GM19328 (cell line): ENCODE measurements around the gene ARHGAP18.
A peak's percentile ranks its signal among the peaks of the same experiment; 100 is the strongest.

Experiments
- ATAC-seq: cut with Tn5 transposase; IDR thresholded peaks from one replicate; pipeline ENCODE4 v1.9.1; 2021; ENCODE audit warnings: mild to moderate bottlenecking, moderate library complexity; ENCODE audit not compliant: unreplicated experiment

Gene ARHGAP18

GRCh38 chr6:129671442-129672340 lies 38.3 kb downstream of the ARHGAP18 start:
- peak; percentile 86 for ATAC-seq

- ATAC-seq = no peak
Measured at GRCh38 chr6:129670634-129671033, 39.3 kb downstream of the ARHGAP18 start.

- ATAC-seq = no peak
Measured at GRCh38 chr6:129667621-129668020, 42.4 kb downstream of the ARHGAP18 start.

DNA sequence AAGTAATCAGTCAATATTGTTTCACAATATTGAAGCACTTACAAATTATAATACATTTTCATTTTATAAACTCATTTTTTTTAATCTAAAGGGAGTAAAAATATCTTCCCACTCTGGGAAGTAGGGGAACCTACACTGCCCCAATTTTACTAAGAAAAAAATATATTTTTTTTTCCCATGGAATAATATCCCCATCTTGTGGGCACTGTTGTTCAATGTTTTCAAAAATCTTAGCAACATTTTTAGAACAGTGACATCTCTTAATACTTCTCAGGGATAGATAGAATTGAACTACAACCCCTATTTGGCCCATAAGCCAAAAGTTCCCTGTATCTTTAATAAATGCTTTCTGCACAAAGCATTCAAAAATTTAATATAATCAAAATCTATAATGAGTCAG lies 42.9 kb downstream of the ARHGAP18 start:
- no peak for ATAC-seq

- no peak for ATAC-seq
Measured at GRCh38 chr6:129665555-129665954, 44.4 kb downstream of the ARHGAP18 start.

- no peak for ATAC-seq
Measured at GRCh38 chr6:129663531-129663930, 46.4 kb downstream of the ARHGAP18 start.

DNA sequence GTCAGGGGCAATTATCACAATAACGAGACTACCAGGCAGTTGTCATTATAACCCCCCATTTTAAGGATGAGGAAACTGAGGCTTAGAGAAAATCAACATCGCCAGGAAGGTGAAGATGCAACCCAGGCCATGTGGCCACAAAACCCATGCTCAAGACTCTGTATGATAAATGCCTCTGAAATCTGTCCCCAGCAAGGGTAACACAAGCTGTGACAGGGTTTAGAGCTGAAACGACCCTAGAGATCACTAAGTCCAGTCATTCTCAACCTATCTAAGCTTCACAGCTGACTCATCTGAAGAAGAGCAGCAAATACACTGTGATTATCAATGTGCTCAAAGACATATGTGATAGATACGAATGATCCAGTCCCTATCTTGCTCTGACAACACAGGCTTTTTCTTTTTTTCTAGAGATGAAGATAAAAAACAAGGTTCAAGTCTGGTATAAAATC lies 47.0 kb downstream of the ARHGAP18 start:
- ATAC-seq = no peak

GRCh38 chr6:129662406-129662766 lies 47.6 kb downstream of the ARHGAP18 start:
- peak; percentile 35 for ATAC-seq

GRCh38 chr6:129661536-129662405 lies 48.2 kb downstream of the ARHGAP18 start:
- peak; percentile 19 for ATAC-seq

DNA sequence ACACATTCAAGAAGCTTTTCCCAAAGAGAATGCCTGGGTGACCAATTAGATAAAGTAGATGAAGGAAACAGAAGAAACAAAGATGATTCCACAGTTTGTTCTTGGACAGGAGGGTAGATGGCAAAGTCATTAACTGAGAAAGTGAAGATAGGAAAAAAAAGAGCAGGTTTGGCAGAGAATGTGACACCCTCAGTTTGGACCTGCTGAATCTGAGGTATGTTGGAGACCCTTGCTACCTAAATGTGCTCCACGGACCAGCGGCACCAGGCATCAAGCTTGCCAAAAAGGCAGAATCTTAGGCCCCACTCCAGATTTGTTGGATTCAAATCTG lies 49.7 kb downstream of the ARHGAP18 start:
- no peak for ATAC-seq

DNA sequence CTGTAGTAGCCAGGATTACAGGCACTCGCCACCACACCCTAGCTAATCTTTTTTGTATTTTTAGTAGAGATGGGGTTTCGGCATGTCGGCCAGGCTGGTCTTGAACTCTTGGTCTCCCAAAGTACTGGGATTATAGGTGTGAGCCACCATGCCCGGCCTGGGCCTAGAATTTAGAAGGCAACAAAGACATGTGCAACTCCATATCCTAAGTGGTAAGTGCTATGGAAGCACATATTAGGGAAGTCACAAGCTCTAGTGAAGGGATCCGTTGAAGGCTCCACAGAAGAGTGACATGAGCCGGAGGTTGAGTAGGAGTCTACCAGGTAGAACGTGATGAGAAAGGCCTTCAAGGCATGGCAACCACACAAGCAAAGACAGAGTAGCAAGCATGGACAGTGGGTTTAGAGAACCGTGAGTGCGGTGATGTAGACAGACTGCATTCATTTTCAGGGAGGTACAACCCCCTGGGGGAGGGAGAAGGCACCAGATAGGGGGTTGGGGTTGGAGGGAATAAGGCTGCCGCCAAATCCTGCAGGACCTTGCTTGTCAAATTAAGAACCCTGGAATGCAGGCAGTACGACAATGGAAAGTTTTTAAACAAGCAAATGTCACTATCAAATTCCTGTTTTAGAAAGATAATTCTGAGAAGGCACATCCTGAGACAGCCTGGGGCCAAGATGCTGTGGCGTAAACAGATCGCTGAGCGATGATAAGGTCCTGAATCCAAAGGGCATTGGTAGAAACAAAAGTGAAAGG lies 50.2 kb downstream of the ARHGAP18 start:
- no peak for ATAC-seq

GRCh38 chr6:129659167-129659566 lies 50.8 kb downstream of the ARHGAP18 start:
- no peak for ATAC-seq

GRCh38 chr6:129657483-129657882 lies 52.5 kb downstream of the ARHGAP18 start:
- no peak for ATAC-seq

DNA sequence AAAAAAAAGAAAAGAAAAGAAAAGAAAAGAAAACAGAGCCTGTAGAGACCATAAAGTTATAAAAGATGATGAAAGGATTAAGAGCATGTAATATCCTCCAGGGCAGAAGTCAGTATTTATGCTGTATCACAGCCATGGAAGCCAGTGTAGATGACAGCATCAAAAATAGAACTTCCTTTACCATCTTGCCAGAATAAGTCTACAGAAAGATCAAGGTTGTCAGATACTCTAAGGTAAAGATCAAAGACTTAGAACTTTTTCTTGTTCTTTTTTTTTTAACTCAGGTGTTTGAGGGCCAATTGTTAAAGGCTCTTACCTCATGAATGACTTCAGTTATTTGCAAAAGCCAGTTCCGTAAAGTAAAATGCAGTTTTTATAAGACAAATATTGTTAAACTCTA lies 54.6 kb downstream of the ARHGAP18 start:
- ATAC-seq = no peak

- ATAC-seq = no peak
Measured at GRCh38 chr6:129653746-129654145, 56.2 kb downstream of the ARHGAP18 start.

- ATAC-seq = no peak
Measured at GRCh38 chr6:129653229-129653628, 56.7 kb downstream of the ARHGAP18 start.

- ATAC-seq = no peak
Measured at GRCh38 chr6:129651291-129651691, 58.7 kb downstream of the ARHGAP18 start.

DNA sequence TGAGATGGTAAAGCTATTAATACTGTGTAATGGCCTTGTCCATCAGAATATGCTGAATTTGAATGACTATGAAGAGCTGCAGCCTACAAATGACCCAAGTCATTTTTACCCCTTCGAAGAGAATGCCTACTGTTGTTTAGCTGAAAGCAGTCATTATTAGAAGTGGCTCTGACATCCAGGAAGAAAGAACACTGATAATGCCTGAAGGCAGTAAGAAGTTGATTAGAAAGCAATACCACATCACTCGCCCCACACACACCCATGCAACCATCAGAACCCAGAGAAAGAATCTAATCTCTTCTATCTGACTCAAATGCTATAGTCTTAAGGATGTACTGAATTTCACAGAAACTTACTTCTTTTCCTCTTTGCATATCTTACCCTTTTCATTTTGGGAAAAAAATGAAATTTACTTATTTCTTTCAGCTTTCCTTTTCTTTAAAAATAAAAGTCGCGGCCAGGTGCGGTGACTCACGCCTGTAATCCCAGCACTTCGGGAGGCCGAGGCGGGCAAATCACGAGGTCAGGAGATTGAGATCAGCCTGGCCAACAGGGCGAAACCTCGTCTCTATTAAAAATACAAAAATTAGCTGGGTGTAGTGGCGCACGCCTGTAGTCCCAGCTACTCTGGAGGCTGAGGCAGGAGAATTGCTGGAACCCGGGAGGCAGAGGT lies 61.0 kb downstream of the ARHGAP18 start:
- no peak for ATAC-seq

- ATAC-seq = no peak
Measured at GRCh38 chr6:129647044-129647443, 62.9 kb downstream of the ARHGAP18 start.

DNA sequence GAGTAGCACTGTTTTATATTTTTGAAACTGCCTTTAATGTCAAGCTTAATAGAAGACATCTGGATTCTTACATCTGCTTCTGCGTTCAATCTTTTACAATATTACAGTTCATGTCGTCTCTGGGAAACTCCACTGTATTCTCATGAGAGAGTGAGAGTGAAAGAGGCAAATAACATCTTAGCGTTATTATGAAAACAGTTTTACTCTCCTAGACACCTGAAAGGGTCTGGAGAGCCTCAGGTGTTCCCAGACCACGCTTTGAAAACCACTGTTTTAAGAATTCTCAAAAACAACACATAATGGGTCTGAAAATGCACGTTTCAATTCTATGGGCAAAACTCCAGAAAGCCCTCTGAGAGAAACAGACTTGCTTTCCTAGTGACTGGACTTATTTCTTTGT lies 63.3 kb downstream of the ARHGAP18 start:
- ATAC-seq = peak; percentile 64
